Erythroblast (primary cell): ENCODE results near the gene TRIM69.

Source experiments
- GATA1 ChIP-seq: IDR thresholded peaks from 2 replicates; pipeline ENCODE4 v1.6.1; 2011; ENCODE audit warnings: low read depth, mild to moderate bottlenecking, control low read depth, low read length, moderate library complexity
- POLR2A ChIP-seq: IDR thresholded peaks from 2 replicates; pipeline ENCODE4 v1.6.1; 2011; ENCODE audit warnings: mild to moderate bottlenecking, low read length

GRCh38 chr15:44769521-44769920 is 33.2 kb downstream of the TRIM69 start:
- TF ChIP-seq POLR2A (no peak), GATA1 (no peak)
